Measurements from ENCODE around the gene SYNGAP1.

Gene SYNGAP1

GRCh38 chr6:33428224-33428965, 8.5 kb downstream of the SYNGAP1 start:
- Histone ChIP-seq H3K4ac (ENCODE audit: low read depth, low read length) (peak overlapping the region; percentile 49), H2BK12ac (ENCODE audit: low read length) (no peak overlapping the region), H2AK5ac (ENCODE audit: low read length) (no peak overlapping the region), H3K79me1 (ENCODE audit: low read length) (peaks cover 10% of the 10 kb centered on the region), H2AFZ (ENCODE audit: insufficient read depth, low read length, poor library complexity) (no peak overlapping the region), H4K91ac (ENCODE audit: low read depth, low read length) (no peak overlapping the region), H3K27ac (ENCODE audit: low read depth, low read length) (no peak overlapping the region), H3K4me3 (ENCODE audit: low read depth, low read length) (peak overlapping the region; percentile 66), H3K4me2 (ENCODE audit: low read length) (peak overlapping the region; percentile 70), H3K4me1 (ENCODE audit: control insufficient read depth in 1 of 2, insufficient read depth in 2 of 2, low read length in 2 of 2) (peaks cover 43 to 50% of the 10 kb centered on the region in 2 experiments), H4K12ac (ENCODE audit: low read depth, low read length) (no peak overlapping the region), H3K79me2 (ENCODE audit: control insufficient read depth, insufficient read depth, low read length, poor library complexity) (peaks cover 6% of the 10 kb centered on the region), H3K23ac (ENCODE audit: low read length) (no peak overlapping the region), H3K36me3 (ENCODE audit: control insufficient read depth in 1 of 2, insufficient read depth in 2 of 2, low read length in 2 of 2) (no peaks in the 10 kb centered on the region), H3K9me3 (ENCODE audit: insufficient read depth, low read depth, low read length) (peaks cover 2% of the 10 kb centered on the region), H3K9ac (ENCODE audit: low read length) (peak overlapping the region; percentile 31), H4K8ac (ENCODE audit: low read depth, low read length) (no peak overlapping the region), H3K18ac (ENCODE audit: low read length) (peak overlapping the region; percentile 70), H2BK120ac (ENCODE audit: insufficient read depth, low read length, poor library complexity) (no peak overlapping the region), H3K27me3 (ENCODE audit: insufficient read depth, low read length) (no peaks in the 10 kb centered on the region), H3K14ac (ENCODE audit: low read length) (peak overlapping the region; percentile 77), H2BK5ac (ENCODE audit: low read depth, low read length, poor library complexity) (no peak overlapping the region)
- no CpG with 5 or more reads among the region's 33 CpGs for WGBS (ENCODE audit: extremely low coverage, insufficient coverage, insufficient read length)
- peak; percentile 57 to 71 for DNase-seq

GRCh38 chr6:33428966-33429749, 9.3 kb downstream of the SYNGAP1 start:
- WGBS (ENCODE audit: extremely low coverage, insufficient coverage, insufficient read length), result no CpG with 5 or more reads among the region's 5 CpGs
- H2AK5ac ChIP-seq (ENCODE audit: low read length), result no peak overlapping the region
- peaks cover 6% of the 10 kb centered on the region for H3K79me2 ChIP-seq (ENCODE audit: control insufficient read depth, insufficient read depth, low read length, poor library complexity)
- no peak overlapping the region for H3K18ac ChIP-seq (ENCODE audit: low read length)
- H3K23ac ChIP-seq (ENCODE audit: low read length), result peak overlapping the region; percentile 18
- H4K91ac ChIP-seq (ENCODE audit: low read depth, low read length), result no peak overlapping the region
- H2BK12ac ChIP-seq (ENCODE audit: low read length), result no peak overlapping the region
- DNase-seq, result no peak
- no peaks in the 10 kb centered on the region for H3K36me3 ChIP-seq (ENCODE audit: control insufficient read depth in 1 of 2, insufficient read depth in 2 of 2, low read length in 2 of 2)
- no peak overlapping the region for H2BK5ac ChIP-seq (ENCODE audit: low read depth, low read length, poor library complexity)
- H3K9me3 ChIP-seq (ENCODE audit: insufficient read depth, low read depth, low read length), result peaks cover 2% of the 10 kb centered on the region
- H3K14ac ChIP-seq (ENCODE audit: low read length), result no peak overlapping the region
- no peak overlapping the region for H3K9ac ChIP-seq (ENCODE audit: low read length)
- H3K4me3 ChIP-seq (ENCODE audit: low read depth, low read length), result no peak overlapping the region
- peaks cover 10% of the 10 kb centered on the region for H3K79me1 ChIP-seq (ENCODE audit: low read length)
- no peak overlapping the region for H3K4ac ChIP-seq (ENCODE audit: low read depth, low read length)
- H3K27me3 ChIP-seq (ENCODE audit: insufficient read depth, low read length), result no peaks in the 10 kb centered on the region
- H4K8ac ChIP-seq (ENCODE audit: low read depth, low read length), result no peak overlapping the region
- H2BK120ac ChIP-seq (ENCODE audit: insufficient read depth, low read length, poor library complexity), result no peak overlapping the region
- H3K4me1 ChIP-seq (ENCODE audit: control insufficient read depth in 1 of 2, insufficient read depth in 2 of 2, low read length in 2 of 2), result peaks cover 43 to 54% of the 10 kb centered on the region in 2 experiments
- no peak overlapping the region for H3K27ac ChIP-seq (ENCODE audit: low read depth, low read length)
- H4K12ac ChIP-seq (ENCODE audit: low read depth, low read length), result no peak overlapping the region
- no peak overlapping the region for H2AFZ ChIP-seq (ENCODE audit: insufficient read depth, low read length, poor library complexity)
- H3K4me2 ChIP-seq (ENCODE audit: low read length), result no peak overlapping the region

- no peak overlapping the region for H3K4ac ChIP-seq (ENCODE audit: low read depth, low read length)
- no peak overlapping the region for H2BK5ac ChIP-seq (ENCODE audit: low read depth, low read length, poor library complexity)
- H3K27ac ChIP-seq (ENCODE audit: low read depth, low read length), result no peak overlapping the region
- H3K9ac ChIP-seq (ENCODE audit: low read length), result no peak overlapping the region
- no peak overlapping the region for H3K4me2 ChIP-seq (ENCODE audit: low read length)
- H4K8ac ChIP-seq (ENCODE audit: low read depth, low read length), result no peak overlapping the region
- peaks cover 6% of the 10 kb centered on the region for H3K79me2 ChIP-seq (ENCODE audit: control insufficient read depth, insufficient read depth, low read length, poor library complexity)
- H2BK12ac ChIP-seq (ENCODE audit: low read length), result no peak overlapping the region
- H4K12ac ChIP-seq (ENCODE audit: low read depth, low read length), result no peak overlapping the region
- H3K79me1 ChIP-seq (ENCODE audit: low read length), result peaks cover 10% of the 10 kb centered on the region
- no peaks in the 10 kb centered on the region for H3K36me3 ChIP-seq (ENCODE audit: control insufficient read depth in 1 of 2, insufficient read depth in 2 of 2, low read length in 2 of 2)
- H2BK120ac ChIP-seq (ENCODE audit: insufficient read depth, low read length, poor library complexity), result no peak overlapping the region
- no peak for DNase-seq
- H3K27me3 ChIP-seq (ENCODE audit: insufficient read depth, low read length), result no peaks in the 10 kb centered on the region
- no CpG with 5 or more reads among the region's 2 CpGs for WGBS (ENCODE audit: extremely low coverage, insufficient coverage, insufficient read length)
- H3K14ac ChIP-seq (ENCODE audit: low read length), result no peak overlapping the region
- H3K4me1 ChIP-seq (ENCODE audit: control insufficient read depth in 1 of 2, insufficient read depth in 2 of 2, low read length in 2 of 2), result peaks cover 43 to 53% of the 10 kb centered on the region in 2 experiments
- no peak overlapping the region for H2AK5ac ChIP-seq (ENCODE audit: low read length)
- H2AFZ ChIP-seq (ENCODE audit: insufficient read depth, low read length, poor library complexity), result no peak overlapping the region
- H4K91ac ChIP-seq (ENCODE audit: low read depth, low read length), result no peak overlapping the region
- H3K23ac ChIP-seq (ENCODE audit: low read length), result peak overlapping the region; percentile 18
- no peak overlapping the region for H3K18ac ChIP-seq (ENCODE audit: low read length)
- H3K4me3 ChIP-seq (ENCODE audit: low read depth, low read length), result no peak overlapping the region
- H3K9me3 ChIP-seq (ENCODE audit: insufficient read depth, low read depth, low read length), result peaks cover 2% of the 10 kb centered on the region
These were observed 9.8 kb downstream of the SYNGAP1 start for GRCh38 chr6:33429750-33430052.

- DNase-seq, result no peak
- no peak overlapping the region for H3K18ac ChIP-seq (ENCODE audit: low read length)
- H3K4me2 ChIP-seq (ENCODE audit: low read length), result no peak overlapping the region
- no peaks in the 10 kb centered on the region for H3K27me3 ChIP-seq (ENCODE audit: insufficient read depth, low read length)
- no peak overlapping the region for H3K14ac ChIP-seq (ENCODE audit: low read length)
- H3K4ac ChIP-seq (ENCODE audit: low read depth, low read length), result no peak overlapping the region
- H3K27ac ChIP-seq (ENCODE audit: low read depth, low read length), result no peak overlapping the region
- no peak overlapping the region for H3K23ac ChIP-seq (ENCODE audit: low read length)
- H3K9me3 ChIP-seq (ENCODE audit: insufficient read depth, low read depth, low read length), result peaks cover 2% of the 10 kb centered on the region
- H2BK120ac ChIP-seq (ENCODE audit: insufficient read depth, low read length, poor library complexity), result no peak overlapping the region
- no peak overlapping the region for H2AK5ac ChIP-seq (ENCODE audit: low read length)
- H3K36me3 ChIP-seq (ENCODE audit: control insufficient read depth in 1 of 2, insufficient read depth in 2 of 2, low read length in 2 of 2), result peaks cover 3 to 5% of the 10 kb centered on the region in 2 experiments
- peaks cover 7% of the 10 kb centered on the region for H3K79me1 ChIP-seq (ENCODE audit: low read length)
- no peak overlapping the region for H2BK12ac ChIP-seq (ENCODE audit: low read length)
- no peak overlapping the region for H3K9ac ChIP-seq (ENCODE audit: low read length)
- H3K4me3 ChIP-seq (ENCODE audit: low read depth, low read length), result no peak overlapping the region
- H3K79me2 ChIP-seq (ENCODE audit: control insufficient read depth, insufficient read depth, low read length, poor library complexity), result peaks cover 4% of the 10 kb centered on the region
- no peak overlapping the region for H2AFZ ChIP-seq (ENCODE audit: insufficient read depth, low read length, poor library complexity)
- no peak overlapping the region for H4K91ac ChIP-seq (ENCODE audit: low read depth, low read length)
- no peak overlapping the region for H4K8ac ChIP-seq (ENCODE audit: low read depth, low read length)
- peaks cover 39 to 48% of the 10 kb centered on the region in 2 experiments for H3K4me1 ChIP-seq (ENCODE audit: control insufficient read depth in 1 of 2, insufficient read depth in 2 of 2, low read length in 2 of 2)
- no peak overlapping the region for H2BK5ac ChIP-seq (ENCODE audit: low read depth, low read length, poor library complexity)
- no CpG with 5 or more reads among the region's 2 CpGs for WGBS (ENCODE audit: extremely low coverage, insufficient coverage, insufficient read length)
- no peak overlapping the region for H4K12ac ChIP-seq (ENCODE audit: low read depth, low read length)
These were observed 10.5 kb downstream of the SYNGAP1 start for GRCh38 chr6:33430334-33430733.

All from trophoblast cell (in vitro differentiated cells and primary cell).